GM15510 (cell line): ENCODE data around the gene C9orf85.

Experiments
- POLR2A ChIP-seq: IDR thresholded peaks from 3 replicates; pipeline ENCODE4 v1.6.1; 2011; ENCODE audit warnings: borderline replicate concordance; ENCODE audit not compliant: insufficient read length; ENCODE audit errors: extremely low read depth

Gene C9orf85

DNA sequence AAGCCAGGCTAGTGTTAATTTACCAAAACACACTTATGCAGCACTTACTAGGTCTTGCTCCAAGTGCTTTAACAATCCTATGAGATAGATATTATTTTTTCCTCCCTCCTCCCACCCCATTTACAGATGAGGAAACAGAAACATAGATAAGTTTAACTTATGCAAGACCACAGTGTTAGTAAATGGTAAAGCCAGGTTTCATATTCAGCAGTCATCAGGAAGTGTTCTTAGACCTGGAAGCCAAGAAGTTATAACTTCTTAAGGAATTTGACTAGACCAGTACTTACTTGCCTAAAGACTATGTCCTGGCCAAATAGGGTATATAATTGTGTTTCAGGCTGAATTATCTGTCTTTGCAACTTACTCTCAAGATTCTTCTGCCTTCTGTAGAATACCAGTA, 16.3 kb upstream of the C9orf85 start:
- no peak for TF ChIP-seq POLR2A

DNA sequence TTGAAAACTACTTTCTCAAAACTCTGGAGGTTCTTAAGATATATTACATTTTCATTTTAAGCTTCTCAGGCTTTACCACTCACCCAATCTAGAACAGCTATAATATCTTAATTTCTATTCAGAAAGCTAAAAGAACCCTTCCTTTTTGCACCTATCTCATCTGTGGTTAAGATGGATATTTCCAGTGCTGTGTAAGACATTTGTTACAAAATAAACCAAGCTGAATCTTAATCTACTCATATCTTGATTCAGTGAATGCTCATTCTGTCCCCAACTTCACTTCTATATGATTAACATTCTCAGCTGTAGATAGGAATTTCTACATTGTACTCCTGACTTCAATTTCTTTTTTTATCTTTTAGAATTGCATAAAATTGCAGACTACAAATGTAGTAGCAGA, 15.5 kb upstream of the C9orf85 start:
- TF ChIP-seq POLR2A: no peak

DNA sequence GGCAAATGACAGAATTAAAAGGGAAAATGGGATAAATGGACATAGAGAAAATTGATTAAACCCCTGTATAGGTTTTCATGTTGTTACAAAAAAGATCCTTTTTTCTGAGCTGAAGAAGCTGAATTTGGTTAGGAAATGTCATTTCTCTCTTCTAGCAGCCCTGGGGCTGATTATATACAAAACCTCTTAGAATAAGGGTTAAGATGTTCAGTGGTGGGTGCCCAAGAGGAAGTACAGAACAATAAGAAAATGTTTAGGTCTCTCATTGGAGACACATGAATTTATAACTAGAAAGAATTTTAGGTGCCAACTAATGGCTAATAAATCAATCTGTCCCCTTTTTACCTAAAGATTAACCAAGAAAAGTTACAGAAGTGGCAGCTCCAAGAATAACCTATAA, 14.7 kb upstream of the C9orf85 start:
- TF ChIP-seq POLR2A: no peak

DNA sequence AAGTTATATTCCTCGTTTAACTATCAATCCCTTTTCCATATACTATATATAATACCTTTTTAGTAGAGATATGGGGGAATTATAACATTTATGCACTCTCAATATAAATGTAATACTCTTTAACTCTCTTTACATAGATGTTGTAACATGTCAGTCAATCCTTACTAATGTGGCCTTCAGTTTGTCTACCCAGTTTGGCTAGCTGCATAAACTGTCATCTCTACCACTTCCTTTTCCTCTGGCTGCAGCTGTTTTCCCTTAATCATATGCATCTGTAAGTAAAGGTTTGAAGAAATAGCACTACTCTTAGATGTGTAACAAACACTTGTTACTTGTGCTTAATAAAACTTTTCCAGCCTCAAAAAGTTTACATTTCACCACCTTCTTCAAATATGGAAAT, 13.9 kb upstream of the C9orf85 start:
- TF ChIP-seq POLR2A: no peak

DNA sequence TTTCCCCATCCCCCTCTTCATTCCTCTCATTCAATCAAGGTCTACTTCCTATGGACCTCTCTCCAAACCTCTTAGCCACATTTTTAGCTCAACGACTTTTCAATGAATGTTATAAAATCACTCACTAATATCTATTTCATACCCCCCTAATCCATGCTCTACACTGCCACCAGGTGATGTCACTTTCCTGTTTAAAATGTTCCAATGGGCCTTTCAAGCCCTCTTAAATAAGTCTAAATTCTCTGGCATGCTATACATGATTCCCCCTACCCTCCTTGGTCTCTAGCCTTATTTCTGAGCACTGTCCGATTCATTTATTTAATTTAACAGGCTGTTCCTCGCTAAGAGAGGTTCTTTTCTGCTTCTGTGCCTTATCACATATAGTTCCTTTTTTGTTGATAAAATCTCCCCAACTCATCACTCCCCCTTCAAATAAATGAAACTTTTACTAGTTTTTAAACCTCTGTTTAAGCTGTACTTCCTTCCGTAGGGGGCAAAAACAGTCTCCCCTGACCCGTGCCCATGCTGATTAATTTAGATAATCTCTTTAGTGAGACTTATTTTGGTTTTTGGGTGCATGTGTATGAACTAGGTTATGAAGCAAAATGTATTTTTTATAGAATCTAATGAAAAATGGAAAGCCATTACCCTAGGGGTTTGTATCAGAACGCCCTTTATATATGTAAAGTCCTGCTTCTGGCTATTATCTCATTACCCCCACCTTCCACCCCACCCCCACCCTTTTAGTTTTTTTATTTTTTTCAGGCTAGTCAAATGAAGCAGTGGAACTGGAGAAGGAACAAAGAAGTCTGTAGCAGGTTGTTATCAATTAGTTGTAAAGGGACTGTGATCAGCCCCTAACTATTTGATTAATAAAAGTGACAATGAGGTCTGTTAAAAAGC, 9.5 kb upstream of the C9orf85 start:
- no peak for TF ChIP-seq POLR2A

- TF ChIP-seq POLR2A: no peak
Measured at GRCh38 chr9:71904076-71904475, 7.4 kb upstream of the C9orf85 start.

GRCh38 chr9:71908825-71909224, 2.6 kb upstream of the C9orf85 start:
- no peak for TF ChIP-seq POLR2A

DNA sequence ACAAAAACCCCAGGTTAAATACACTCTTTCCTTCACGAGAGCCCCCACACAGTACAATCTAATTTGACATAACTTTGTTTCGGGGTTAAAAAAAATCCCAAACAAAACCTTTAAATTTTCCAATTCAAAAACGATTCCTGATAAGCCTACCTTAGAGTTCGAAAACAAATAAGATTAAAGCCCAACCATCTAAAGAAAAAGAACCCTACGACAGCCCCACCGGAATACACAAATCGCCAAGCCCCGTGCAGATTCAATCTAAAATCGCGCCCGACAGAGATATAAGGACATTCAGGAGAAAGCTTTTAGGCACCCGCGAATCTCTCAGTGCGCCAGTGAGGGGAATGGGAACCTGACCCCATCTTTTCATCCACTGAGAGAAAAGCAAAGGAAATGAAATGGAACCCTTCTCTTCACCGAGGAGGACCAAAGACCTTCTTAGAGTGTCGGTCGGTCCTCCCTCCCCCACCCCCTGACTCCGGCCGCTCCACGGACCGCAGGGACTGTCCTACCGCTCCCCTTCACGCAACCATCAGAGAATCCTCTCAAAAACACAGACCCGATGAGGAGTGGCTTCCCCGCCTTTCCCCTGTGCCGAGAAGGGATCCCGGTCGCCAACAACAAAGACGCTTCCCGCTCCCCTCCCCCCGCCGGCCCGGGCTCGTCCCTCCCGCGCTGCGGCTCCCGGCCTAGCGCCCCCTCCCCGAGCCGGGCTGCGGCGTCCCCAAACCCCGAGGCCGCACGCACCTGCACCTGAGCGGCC, 1.4 kb upstream of the C9orf85 start:
- no peak for TF ChIP-seq POLR2A

DNA sequence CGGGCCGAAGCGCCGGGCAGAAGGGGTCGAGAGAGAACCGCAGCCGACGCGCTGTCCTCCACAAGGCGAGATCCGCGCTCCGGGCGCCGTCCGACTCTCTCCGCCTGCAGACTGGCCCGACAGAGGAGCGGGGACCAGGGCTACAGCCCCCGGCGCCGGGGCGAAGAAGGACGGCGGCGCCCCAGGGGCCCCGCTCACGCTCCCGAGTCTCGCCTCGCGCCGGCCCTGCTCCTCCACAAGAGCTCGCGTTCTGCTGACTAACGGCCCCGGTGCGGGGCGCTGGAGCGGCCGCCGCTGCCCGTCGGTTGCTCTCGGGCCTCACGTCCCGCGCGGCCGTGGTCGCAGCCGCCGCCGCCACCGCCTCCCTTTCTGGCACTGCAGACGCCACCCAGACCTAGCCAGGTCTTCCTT, 784 bp upstream of the C9orf85 start:
- TF ChIP-seq POLR2A: no peak

DNA sequence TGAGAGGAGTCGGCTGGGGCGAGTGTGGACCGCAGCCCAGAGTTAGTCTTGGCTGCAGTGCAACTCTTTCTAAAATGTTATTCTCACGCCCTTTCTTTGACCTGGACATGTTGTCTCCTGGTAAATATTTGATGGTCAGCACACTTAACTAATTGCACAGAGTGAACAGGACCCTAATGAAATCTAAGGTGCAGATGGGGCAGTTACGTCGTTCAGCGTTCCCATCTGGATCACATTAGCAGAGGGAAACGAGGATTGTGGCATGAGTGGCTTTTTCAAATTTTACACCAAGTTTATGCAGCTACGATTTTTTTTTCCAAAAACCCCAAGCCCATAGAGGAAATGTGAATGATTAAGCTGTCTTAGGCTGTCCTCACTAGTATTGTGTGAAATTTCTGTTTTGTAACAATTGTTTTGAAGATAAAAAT, 483 bp downstream of the C9orf85 start:
- TF ChIP-seq POLR2A: no peak

- TF ChIP-seq POLR2A: no peak
Measured at GRCh38 chr9:71915495-71915894, 4.1 kb downstream of the C9orf85 start.

DNA sequence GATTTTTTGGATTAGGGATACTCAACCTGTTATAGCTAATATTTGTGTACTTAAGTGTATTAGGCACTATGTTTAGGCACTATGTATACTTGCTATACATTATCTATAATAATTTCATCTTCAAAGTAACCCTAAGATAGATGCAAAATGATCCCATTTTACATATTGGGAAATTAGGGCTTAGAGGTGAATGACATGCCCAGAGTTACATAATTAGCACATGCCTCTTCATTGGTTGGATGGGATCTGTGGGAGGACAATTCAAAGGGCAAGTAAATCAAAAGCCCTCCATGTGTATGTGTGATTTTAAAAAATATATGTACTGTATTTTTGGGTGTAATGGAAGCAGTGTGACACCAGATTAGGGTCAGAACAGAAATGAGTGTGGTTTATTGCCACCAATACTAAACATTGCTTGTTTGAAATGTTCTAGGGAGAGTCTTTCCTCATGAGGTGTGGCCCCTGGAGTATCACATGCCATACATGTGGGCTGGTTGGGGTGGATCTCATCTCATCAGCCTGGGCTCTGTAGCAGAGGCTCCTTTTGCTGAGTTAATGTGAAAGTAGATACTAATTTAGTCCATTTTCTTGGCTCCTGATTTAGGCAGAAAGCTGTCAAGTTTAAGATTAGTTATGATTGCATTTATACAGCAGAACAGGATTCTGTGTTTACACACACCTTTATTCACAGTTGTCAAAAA, 5.5 kb downstream of the C9orf85 start:
- TF ChIP-seq POLR2A: no peak

DNA sequence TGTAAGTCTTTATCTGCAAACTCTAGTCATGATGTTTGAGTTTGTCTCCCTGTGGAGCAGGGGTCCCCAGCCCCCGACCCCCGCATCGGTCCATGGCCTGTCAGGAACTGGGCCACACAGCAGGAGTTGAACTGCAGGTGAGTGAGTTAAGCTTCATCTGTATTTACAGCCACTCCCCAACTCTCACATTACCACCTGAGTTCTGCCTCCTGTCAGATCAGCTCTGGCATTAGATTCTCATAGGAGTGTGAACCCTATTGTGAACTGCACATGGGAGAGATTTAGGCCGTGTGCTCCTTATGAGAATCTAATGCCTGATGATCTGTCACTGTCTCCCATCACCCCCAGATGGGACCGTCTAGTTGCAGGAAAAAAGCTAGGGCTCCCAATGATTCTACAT, 7.0 kb downstream of the C9orf85 start:
- TF ChIP-seq POLR2A: no peak

GRCh38 chr9:71920456-71921189, 9.2 kb downstream of the C9orf85 start:
- no peak for TF ChIP-seq POLR2A
